Stomach (tissue), 9 donors: ENCODE data around the gene LNP1. TPM values are rescaled to one million over a fixed set of nuclear protein-coding genes. Genes with fewer than 3 reads are reported as not detected.

ENCODE experiments used
- DNase-seq, 2 donors: peaks; one replicate each; pipeline versions ENCODE4 v3.0.0 to v3.0.0-alpha.2; 2013 to 2019
- H3K27ac ChIP-seq, 5 donors: fragments of 200-600 bp in 4 of 5; sonication (generic) in 4 of 5; one replicate each; pipeline ENCODE4 v1.5.1; 2013 to 2019; ENCODE audit warnings: mild to moderate bottlenecking in 1 of 5, moderate library complexity in 1 of 5
- H3K27me3 ChIP-seq, 3 donors: fragments of 200-600 bp; sonication (generic); one replicate each; pipeline ENCODE4 v1.5.1; 2017 to 2019; ENCODE audit warnings: mixed run types in 1 of 3
- H3K36me3 ChIP-seq, 4 donors: fragments of 200-600 bp; sonication (generic); 1 replicate in 3 of 4; 2 replicates in 1 of 4; pipeline ENCODE4 v1.5.1; 2016 to 2019
- H3K4me1 ChIP-seq, 4 donors: fragments of 200-600 bp; sonication (generic); one replicate each; pipeline ENCODE4 v1.5.1; 2016 to 2019
- H3K4me3 ChIP-seq, 4 donors: fragments of 200-600 bp; sonication (generic) in 3 of 4; one replicate each; pipeline ENCODE4 v1.5.1; 2016 to 2019; ENCODE audit warnings: mild to moderate bottlenecking in 1 of 4
- H3K9me3 ChIP-seq, 4 donors: fragments of 200-600 bp; sonication (generic); one replicate each; pipeline ENCODE4 v1.5.1; 2016 to 2019
- EP300 ChIP-seq: sonication (generic); formaldehyde crosslinking; IDR thresholded peaks from one replicate; pipeline ENCODE4 v1.6.1; 2017; ENCODE audit warnings: antibody characterized with exemption
- POLR2A ChIP-seq, 4 donors: fragments of 450-650 bp; IDR thresholded peaks; one replicate each; pipeline ENCODE4 v1.6.1; 2016; ENCODE audit warnings: antibody characterized with exemption in 4 of 4, control low read depth in 2 of 4, mild to moderate bottlenecking in 1 of 4, moderate library complexity in 1 of 4
- POLR2AphosphoS5 ChIP-seq, 3 donors: sonication (generic); formaldehyde crosslinking; IDR thresholded peaks; one replicate each; pipeline ENCODE4 v1.6.1; 2016; ENCODE audit warnings: antibody characterized with exemption in 3 of 3
- WGBS, 5 donors: extraction: QIAGEN DNeasy Blood & Tissue Kit in 3 of 5; methylation state at CpG; one replicate each; pipeline versions ENCODE4 v1.1.5 to v1.1.7; 2013 to 2018; 5-methylcytosine and 5-hydroxymethylcytosine counted together
- intact Hi-C: fragments of 100-400 bp; cut with DNase I; formaldehyde crosslinking; loops from one replicate; pipeline ENCODE4 v1.15.1; 2023; ENCODE audit warnings: low total_unique reads
- polyA plus RNA-seq, 3 donors: library from polyadenylated mRNA; stranded (reverse); fragments of 200-250 nt; gene quantifications; one replicate each; pipeline ENCODE4 v1.2.3, GENCODE V29; 2013
- total RNA-seq, 5 donors: library from RNA; depleted of rRNA; stranded (reverse); fragments of >200 nt; gene quantifications; one replicate each; pipeline versions ENCODE4 v1.1.0 to v1.2.3, GENCODE V29; 2014 to 2016
- TF ChIP-seq, protein P1 (sequence below), 7 experiments: fragments of 450-650 bp in 4 of 7; fragments of 200-600 bp in 3 of 7; sonication (generic) in 3 of 7; IDR thresholded peaks; one replicate each; pipeline ENCODE4 v1.5.1; 2016 to 2019; ENCODE audit warnings: antibody characterized with exemption in 7 of 7, control low read depth in 2 of 7, mild to moderate bottlenecking in 1 of 7
- donor health status: healthy with polysubstance abuse.
- donor health status: Bipolar disorder and iron deficiency.
- donor health status: healthy.

LNP1 gene
- total and polyA plus RNA-seq, 8 donors, result 0.58 to 4.0 (median 1.6) TPM; not detected in 3

DNA sequence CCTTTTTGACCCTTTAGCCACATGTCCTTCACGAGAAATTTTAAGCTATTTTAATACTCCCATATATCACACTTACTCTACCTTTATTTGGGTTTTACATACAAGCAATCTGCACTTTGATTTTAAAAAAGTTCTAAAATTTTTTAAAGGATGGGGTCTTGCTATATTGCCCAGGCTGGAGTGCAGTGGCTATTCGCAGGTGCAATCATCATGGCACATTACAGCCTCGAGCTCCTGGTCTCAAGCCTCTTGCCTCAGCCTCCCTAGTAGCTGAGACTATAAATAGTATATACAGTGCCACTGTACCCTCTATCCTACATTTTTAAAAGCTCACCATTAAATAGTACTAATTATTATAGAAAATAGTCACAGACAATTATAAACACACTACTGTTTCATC is 36.9 kb upstream of the LNP1 start:
- no peaks in the 10 kb centered on the region for H3K9me3 ChIP-seq
- 93 to 99% (median 97%) methylated on average over 3 of the region's 3 CpGs for WGBS, 5 donors
- no peak overlapping the region for H3K4me3 ChIP-seq
- intact Hi-C loops, result no loop called here
- TF ChIP-seq EP300 (no peak), POLR2AphosphoS5 (IDR thresholded peaks at IDR 0.05) (no peak), POLR2A (IDR thresholded peaks at IDR 0.05) (no peak)
- TF ChIP-seq, protein P1, sequence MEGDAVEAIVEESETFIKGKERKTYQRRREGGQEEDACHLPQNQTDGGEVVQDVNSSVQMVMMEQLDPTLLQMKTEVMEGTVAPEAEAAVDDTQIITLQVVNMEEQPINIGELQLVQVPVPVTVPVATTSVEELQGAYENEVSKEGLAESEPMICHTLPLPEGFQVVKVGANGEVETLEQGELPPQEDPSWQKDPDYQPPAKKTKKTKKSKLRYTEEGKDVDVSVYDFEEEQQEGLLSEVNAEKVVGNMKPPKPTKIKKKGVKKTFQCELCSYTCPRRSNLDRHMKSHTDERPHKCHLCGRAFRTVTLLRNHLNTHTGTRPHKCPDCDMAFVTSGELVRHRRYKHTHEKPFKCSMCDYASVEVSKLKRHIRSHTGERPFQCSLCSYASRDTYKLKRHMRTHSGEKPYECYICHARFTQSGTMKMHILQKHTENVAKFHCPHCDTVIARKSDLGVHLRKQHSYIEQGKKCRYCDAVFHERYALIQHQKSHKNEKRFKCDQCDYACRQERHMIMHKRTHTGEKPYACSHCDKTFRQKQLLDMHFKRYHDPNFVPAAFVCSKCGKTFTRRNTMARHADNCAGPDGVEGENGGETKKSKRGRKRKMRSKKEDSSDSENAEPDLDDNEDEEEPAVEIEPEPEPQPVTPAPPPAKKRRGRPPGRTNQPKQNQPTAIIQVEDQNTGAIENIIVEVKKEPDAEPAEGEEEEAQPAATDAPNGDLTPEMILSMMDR (IDR thresholded peaks at IDR 0.05), result no peak
- H3K4me1 ChIP-seq, result no peaks in the 10 kb centered on the region
- no peaks in the 10 kb centered on the region for H3K27me3 ChIP-seq
- H3K27ac ChIP-seq, result no peak overlapping the region
- DNase-seq, result no peak
- peaks cover 15 to 100% (median 82%) of the 10 kb centered on the region in 4 donors for H3K36me3 ChIP-seq

DNA sequence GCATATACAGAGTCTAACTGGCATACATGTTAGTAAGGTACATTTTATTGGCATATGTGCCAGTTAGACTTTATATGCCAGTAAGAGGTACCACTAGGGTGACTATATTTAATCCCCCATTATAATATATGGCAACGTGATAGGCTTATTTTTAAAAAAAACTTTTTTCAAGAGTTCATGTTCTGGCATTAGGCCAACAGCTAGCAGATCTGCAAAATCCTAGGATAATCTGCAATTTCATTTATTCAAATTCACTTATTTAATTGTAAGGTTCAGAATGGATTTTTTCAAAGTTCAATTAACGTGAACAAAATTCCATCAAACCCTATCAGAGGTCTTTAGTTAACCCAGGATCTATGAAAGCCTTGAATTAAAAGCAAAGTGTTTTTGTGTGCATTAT is 34.9 kb upstream of the LNP1 start:
- Histone ChIP-seq H3K4me3 (no peak overlapping the region), H3K27ac (no peak overlapping the region), H3K4me1 (no peaks in the 10 kb centered on the region), H3K9me3 (no peaks in the 10 kb centered on the region), H3K36me3 (peaks cover 21 to 96% (median 92%) of the 10 kb centered on the region in 4 donors), H3K27me3 (no peaks in the 10 kb centered on the region)
- TF ChIP-seq POLR2AphosphoS5 (IDR thresholded peaks at IDR 0.05) (no peak), POLR2A (IDR thresholded peaks at IDR 0.05) (no peak), EP300 (no peak)
- TF ChIP-seq, protein P1 (IDR thresholded peaks at IDR 0.05), result no peak
- intact Hi-C loops, result no loop called here
- DNase-seq, result no peak
- 73 to 78% (median 75%) methylated on average over 2 of the region's 2 CpGs for WGBS, 5 donors

DNA sequence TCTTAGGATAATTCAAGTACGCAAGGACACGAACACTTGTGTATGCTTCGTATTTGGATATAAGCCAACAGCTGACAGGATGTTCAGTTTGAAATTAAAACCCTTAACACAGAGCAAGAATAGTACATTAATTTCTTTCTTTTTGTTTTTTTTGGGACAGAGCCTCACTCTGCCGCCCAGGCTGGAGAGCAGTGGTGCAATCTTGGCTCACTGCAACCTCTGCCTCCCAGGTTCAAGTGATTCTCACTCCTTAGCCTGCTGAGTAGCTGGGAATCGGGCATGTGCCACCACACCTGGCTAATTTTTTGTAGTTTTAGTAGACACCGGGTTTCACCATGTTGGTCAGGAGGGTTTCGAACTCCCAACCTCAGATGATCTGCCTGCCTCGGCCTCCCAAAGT is 32.9 kb upstream of the LNP1 start:
- H3K36me3 ChIP-seq, result peaks cover 33 to 98% (median 93%) of the 10 kb centered on the region in 4 donors
- H3K4me3 ChIP-seq, result no peak overlapping the region
- WGBS, 5 donors, result 78 to 85% (median 82%) methylated on average over 8 of the region's 8 CpGs
- no peaks in the 10 kb centered on the region for H3K4me1 ChIP-seq
- no peak overlapping the region for H3K27ac ChIP-seq
- H3K27me3 ChIP-seq, result no peaks in the 10 kb centered on the region
- intact Hi-C loops, result no loop called here
- H3K9me3 ChIP-seq, result no peaks in the 10 kb centered on the region
- TF ChIP-seq POLR2A (IDR thresholded peaks at IDR 0.05) (no peak), EP300 (no peak), POLR2AphosphoS5 (IDR thresholded peaks at IDR 0.05) (no peak)
- TF ChIP-seq, protein P1 (IDR thresholded peaks at IDR 0.05), result no peak
- DNase-seq, result no peak

DNA sequence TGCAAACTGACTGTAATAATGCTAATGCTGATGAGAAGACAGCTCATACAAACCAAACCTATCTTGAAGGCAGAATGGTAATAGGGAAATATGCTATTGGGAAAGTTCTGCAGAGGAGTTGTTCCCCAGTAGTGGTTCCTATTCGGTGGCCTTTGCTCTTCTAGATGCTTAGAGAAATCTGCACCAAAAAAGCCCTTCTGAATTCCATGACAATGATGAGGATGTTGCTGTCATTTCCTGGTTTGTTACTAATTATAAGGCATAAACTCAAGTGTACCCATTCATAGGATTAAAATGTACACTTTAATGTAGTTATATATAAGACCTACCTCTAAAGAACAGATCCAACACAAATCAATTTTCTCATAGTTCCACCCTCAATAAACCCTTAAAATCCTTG is 30.6 kb upstream of the LNP1 start:
- no peak overlapping the region for H3K4me3 ChIP-seq
- H3K27ac ChIP-seq, result no peak overlapping the region
- 86 to 100% (median 96%) methylated on average over 1 of the region's 1 CpG for WGBS, 5 donors
- TF ChIP-seq POLR2A (IDR thresholded peaks at IDR 0.05) (no peak), EP300 (no peak)
- TF ChIP-seq, protein P1 (IDR thresholded peaks at IDR 0.05), result no peak
- peaks cover 0 to 6% (median 0%) of the 10 kb centered on the region in 4 donors for H3K4me1 ChIP-seq
- peaks cover 28 to 96% (median 80%) of the 10 kb centered on the region in 4 donors for H3K36me3 ChIP-seq
- DNase-seq, result no peak
- no peaks in the 10 kb centered on the region for H3K27me3 ChIP-seq
- intact Hi-C loops, result no loop called here
- no peaks in the 10 kb centered on the region for H3K9me3 ChIP-seq
